Cardiac septum (tissue), 1 donor: Measurements from ENCODE around the gene GRAMD1B. TPM values are rescaled to one million over a fixed set of nuclear protein-coding genes. Genes with fewer than 3 reads are reported as not detected.
A peak's percentile ranks its signal among the peaks of the same experiment; 100 is the strongest.

Source experiments
- DNase-seq: peaks from one replicate; pipeline ENCODE4 v3.0.0-alpha.2; 2020; ENCODE audit warnings: low spot score
- intact Hi-C: fragments of 100-400 bp; cut with DNase I; formaldehyde crosslinking; loops from one replicate; pipeline ENCODE4 v1.14.0; 2022
- total RNA-seq: library from RNA; stranded (reverse); fragmentation: NEBNext Ultra II Directional; extraction: Animal tissue kit (Norgen Biotek cat#: 25700); gene quantifications from one replicate; pipeline ENCODE4 v1.2.1, GENCODE V29; 2021
- donor health status: DM: no; HTN: no; CAD: no.

The GRAMD1B gene
- total RNA-seq, 1 donor from 2014 or later, result 15.3 TPM

DNA sequence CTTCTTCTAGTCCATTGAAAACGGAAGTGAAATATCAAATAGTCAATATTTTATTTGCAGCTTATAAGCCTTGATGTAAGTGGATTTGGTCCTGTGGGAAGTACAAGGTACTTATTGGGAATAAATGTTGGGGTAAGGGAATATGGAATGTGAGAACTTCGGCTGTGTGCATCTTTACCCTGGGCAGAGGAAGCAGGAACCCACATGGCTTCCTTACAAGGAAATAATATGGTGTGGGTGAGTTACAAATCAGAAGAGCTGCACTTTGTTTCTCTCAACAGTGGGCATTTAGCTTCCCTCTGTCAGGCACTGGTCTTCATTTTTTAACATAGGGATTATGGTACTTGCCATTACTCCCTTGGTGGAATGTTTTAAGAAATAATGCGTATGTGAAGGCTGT is 146.4 kb downstream of the GRAMD1B start:
- DNase-seq, result no peak
- intact Hi-C loops, result loop anchor here (2.0 kb wide), 1 partner anchor 66 kb away; no protein-coding TSS in a partner anchor

DNA sequence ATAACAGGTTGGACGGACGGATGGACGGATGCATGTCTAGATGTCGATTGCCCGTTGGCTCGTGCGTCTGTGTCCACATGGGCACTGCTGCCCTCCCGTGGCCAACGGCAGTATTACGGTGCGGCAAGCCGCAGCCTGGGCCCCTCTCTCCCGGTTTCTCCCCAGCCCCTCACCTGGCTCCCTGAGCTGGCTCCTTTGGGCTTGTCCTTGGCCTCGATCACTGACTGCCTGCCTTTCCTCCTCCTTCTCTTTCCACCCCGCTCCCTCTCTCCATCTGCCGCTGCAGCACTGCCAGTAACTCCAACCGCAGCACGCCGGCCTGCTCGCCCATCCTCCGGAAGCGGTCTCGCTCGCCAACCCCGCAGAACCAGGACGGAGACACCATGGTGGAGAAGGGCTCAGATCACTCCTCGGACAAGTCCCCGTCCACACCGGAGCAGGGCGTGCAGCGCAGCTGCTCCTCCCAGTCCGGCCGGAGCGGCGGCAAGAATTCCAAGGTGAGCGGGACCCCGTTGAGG is 147.1 kb downstream of the GRAMD1B start:
- intact Hi-C loops, result loop anchor here (2.0 kb wide), 1 partner anchor 66 kb away; no protein-coding TSS in a partner anchor
- DNase-seq, result peak; percentile 88

DNA sequence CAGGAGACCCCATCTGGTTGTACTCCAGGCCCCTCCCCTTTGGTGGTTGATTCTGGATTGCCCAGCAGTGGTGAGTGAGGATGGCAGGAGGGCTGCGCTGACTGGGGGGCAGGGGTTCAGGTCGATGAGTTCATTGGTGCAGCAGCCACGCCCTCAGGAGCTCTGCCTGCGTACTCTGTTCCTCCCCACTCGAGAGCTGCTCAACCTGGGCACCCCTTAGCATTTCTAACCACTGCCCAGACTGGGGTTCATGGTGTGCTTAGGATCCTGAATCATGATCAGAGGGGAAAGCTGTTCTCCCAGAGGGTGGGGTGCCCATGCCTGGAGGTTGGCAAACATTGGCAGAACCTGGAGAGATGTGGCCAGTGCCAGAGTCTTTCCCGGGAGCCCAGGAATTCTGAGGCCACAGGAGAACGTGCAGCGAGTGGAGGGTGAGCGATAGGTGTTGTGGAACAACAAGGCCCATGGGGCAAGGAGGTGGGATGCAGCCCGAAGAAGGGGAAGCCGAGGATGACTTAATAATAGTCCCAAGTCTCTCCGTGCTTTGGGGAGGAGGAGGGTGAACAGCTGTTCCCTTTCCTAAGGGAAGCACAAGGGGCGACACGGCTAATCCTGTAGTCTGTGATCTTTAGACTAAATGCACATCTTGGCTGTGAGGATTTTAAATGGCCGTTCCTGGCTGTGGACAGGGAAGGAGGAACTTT is 148.9 kb downstream of the GRAMD1B start:
- intact Hi-C loops, result no loop called here
- peak; percentile 55 for DNase-seq

DNA sequence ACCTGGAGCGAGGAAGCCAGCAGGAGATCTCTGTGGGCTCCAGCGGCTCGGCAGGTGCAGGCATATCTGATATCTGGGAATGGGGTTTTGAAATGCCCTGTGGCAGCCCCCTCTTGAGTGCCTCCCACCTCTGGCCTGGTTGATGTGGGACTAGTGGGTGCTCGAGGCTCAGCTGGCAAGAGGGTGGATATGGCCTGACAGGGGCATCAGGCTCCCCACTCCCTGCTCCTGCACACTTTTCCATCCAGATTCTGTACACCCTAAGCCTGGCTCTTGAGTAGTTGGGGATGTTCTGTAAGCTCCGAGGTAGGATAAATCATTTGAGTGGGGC is 149.4 kb downstream of the GRAMD1B start:
- intact Hi-C loops, result no loop called here

DNA sequence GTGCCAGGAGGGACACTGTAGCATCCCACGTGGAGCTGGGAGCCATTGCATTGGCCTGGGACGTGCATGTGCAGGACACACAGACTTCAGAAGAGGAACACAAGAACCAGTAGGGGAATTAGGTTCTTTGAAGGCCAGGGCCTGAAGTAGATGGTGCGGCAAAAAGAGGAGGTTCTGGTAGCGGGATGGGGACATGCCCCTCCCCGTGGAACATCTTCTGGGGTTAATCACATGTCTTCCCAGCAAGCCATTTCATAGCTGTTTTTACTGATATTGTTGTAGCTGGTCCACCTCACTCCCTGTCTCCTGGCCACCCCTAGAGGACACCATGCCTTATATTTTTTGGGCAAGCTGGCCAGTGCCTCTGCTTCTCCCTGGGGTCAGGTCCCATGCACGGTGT is 150.1 kb downstream of the GRAMD1B start:
- intact Hi-C loops, result loop anchor here (2.0 kb wide), 1 partner anchor 127 kb away; no protein-coding TSS in a partner anchor
- peak; percentile 58 for DNase-seq

More for the DNA sequence above, 149.4 kb downstream of the GRAMD1B start:
- peak; percentile 66 for DNase-seq

DNA sequence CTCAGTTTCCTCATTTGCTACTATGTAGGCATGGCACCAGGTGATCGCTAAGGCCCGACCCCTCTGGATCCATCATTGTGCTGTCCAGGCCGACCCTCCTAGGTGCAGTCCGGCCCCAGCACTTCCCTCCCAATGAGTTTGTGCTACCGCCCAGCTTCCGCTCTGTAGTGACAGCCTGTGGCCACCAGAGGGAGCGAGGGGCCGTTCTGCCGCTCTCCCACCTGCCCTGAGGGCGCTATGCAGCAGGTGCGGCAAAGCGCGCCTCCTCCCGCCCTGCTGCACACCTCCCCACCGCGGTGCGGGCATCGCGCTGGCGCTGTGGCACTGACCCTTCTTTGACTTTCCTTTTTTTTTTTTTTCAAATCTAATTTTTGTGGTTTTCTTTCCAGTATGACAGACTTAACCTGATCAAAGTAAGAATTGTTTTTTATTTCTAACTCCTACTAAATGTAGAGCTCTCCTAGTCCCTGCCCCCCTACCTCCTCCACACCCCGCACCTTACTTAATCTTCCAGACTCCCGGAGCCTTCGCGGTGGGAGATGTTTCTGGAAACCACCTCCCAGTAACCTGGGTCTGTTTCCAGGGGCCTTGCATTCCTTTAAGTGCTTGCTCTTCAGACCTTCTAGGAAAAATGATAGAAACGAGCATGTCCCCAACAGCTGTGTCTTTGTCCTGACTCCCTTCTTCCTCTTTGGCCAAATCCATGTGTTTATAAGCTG is 150.6 kb downstream of the GRAMD1B start:
- DNase-seq, result peak; percentile 90
- intact Hi-C loops, result loop anchor here (2.0 kb wide), 1 partner anchor 126 kb away; no protein-coding TSS in a partner anchor

DNA sequence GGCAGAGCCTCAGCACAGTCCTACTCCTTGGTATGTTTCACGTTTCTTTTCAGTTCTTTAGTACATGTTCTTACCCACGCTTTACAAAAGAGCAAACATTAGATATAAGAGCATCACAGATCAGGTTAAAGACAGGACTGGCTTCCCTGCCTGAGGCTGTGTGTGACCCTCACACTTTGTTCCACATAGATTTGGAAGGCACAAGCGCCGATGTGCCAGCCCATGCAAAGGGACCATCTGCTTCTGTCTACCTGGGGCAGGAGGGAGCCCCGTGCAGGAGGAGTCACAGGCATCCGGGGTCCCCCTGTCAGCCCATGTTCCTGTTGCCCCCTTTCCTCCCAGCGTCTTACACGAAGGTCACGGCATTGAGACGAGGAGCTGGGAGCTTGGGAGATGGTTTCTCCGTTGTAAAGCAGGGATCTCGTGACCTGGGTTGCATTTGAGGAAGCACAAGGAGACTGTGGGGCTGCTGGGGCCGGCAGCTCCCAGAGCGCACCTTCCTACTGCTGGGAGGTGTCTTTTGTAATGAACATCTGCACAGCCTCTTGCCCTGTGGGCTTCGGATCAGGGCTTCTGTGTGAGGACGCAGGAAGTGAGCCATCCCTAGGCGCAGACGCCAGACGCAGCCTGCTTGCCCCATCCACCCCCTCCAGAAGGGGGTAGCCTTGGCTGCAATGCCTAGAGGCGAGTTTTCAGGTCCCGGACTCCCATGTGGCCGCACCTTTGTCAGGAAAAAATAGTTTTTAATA is 151.8 kb downstream of the GRAMD1B start:
- intact Hi-C loops, result loop anchor here (2.0 kb wide), 1 partner anchor 125 kb away; no protein-coding TSS in a partner anchor
- peak; percentile 51 for DNase-seq

DNA sequence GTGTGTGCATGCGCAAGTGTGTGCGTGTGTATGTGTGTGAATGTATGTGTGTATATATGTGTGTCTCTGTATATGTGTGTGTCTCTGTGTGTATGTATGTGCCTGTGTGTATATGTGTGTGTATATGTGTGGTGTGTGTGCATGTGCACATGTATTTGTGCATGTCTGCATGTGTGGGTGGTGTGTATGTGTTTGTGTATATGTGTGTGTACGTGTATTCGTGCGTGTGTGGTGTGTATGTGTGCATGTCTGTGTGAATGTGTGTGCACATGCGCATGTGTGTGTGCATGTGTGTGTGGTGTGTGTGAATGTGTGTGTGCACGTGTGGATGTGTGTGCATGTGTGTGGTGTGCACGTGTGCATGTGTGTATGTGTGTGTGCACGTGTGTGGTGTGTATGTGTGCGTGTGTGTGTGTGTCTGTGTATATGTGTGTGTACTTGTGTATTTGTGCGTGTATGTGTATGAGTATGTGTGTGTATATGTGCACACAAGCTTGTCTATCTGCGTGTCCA is 153.0 kb downstream of the GRAMD1B start:
- intact Hi-C loops, result no loop called here

DNA sequence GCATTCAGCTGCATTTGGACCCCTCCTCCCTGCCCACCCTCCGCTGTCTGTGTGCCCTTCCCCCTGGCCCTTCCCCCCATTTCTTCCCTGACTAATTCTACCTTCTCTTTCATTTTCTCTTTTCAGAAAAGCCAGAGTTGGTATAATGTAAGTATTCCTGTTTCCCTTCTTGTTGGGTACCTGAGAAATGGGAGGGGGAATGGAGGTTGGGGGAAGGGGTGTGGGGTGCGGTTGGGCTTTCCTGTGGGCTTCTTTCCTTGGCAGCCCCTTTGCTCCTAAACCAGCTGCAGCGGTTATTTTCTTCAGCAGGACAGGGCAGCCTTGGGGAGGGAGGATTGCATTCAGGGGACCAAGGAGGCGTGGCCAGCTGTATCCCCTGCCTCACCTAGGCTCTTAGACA is 154.1 kb downstream of the GRAMD1B start:
- DNase-seq, result no peak
- intact Hi-C loops, result no loop called here

More for the DNA sequence above, 153.0 kb downstream of the GRAMD1B start:
- no peak for DNase-seq

DNA sequence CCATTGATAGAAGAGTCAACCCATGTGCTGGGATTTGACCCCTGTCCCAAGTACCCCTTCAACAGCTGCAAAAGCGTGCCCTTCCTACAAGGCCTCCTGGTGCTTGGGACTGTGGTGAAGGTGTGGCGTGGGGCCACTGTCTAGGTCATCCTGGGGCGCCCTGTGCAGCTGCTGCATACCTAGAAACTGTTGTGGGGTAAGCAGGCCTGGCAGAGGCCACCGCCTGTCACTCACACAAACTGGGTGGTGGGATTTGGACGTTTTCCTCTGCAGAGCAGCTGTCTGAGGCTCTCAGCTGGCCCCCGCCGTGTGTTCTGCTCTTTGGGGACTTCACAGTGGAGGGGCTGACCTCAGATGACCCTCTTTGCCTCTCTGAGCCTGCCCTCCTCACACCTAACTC is 154.7 kb downstream of the GRAMD1B start:
- intact Hi-C loops, result no loop called here
- DNase-seq, result peak; percentile 70

DNA sequence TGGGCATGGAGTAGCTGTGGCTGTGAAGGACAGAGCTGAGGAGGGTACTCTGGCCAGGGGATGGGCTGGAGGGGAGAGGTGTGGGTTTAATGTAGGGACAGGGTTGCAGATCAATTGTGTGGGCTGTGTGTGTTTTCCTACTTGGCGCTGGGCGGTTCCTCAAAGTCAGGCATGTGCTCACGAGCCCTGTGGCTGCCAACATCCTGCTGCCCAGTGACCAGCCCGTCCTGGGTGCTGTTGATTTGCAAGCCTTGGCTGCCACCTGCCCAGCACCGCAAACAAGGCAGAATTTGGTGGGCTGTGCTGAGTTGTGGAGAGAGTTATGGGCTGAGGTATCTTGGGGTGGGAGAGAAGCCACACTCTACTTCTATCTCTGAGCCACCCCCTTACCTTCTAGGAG is 155.1 kb downstream of the GRAMD1B start:
- intact Hi-C loops, result no loop called here
- DNase-seq, result peak; percentile 66

DNA sequence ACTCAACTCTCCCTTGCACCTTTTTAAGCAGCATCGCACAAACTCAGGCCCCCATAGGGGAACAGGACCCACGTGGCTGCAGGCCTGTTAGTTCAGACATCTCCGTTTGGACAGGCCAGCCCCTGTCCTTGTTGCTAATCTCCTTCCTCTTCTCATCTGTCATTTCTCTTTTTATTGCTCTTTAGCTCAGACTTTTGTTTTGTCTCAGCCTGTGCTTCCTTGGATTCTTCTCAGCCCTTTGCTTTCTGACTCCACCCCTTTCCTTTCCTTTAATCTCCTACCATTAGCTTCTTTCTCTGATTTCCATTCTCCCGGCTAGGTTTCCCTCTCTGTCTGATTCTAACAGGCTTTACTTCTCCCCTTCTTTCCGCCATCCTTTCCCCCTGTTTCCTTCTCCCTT is 155.6 kb downstream of the GRAMD1B start:
- intact Hi-C loops, result no loop called here
- DNase-seq, result peak; percentile 50

DNA sequence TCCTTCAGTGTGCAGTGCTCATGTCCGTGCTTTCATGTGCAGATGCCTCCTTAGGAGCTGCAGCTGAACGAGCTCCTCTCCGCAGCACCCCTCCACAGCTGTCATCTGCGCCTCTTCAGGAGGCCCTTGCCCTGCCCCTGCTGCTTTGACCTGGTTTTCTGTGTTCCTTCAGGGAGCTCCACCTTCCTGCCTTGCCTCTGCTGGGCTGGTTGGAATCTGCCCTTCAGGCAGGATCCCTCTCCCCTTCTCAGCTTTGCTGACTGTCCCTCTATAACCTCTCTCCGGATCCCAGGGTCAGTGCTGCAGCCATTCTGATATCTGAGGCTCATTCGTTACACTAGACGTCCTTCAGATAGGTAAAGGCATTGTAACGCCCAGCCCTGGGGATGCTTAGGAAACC is 156.5 kb downstream of the GRAMD1B start:
- peak; percentile 38 for DNase-seq
- intact Hi-C loops, result no loop called here

DNA sequence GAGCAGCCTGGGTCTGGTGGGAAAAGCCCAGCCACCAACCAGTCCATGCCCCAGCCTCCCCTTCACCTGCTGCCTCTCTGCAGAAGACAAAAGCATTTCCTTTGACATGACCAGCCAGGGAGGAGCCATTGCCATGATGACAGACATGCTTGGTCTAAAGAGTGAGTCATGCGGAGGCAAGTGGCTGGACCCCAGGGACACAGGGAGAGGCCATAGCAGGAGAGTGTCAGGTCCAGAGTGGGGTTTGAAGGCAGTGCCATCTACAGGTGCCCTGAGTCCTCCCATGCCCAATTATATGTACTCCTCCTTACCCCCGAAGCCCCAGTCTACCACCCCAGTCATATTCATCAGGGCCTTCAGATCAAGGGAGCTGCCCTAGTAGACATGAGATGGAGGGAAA is 157.0 kb downstream of the GRAMD1B start:
- intact Hi-C loops, result no loop called here
- DNase-seq, result no peak

DNA sequence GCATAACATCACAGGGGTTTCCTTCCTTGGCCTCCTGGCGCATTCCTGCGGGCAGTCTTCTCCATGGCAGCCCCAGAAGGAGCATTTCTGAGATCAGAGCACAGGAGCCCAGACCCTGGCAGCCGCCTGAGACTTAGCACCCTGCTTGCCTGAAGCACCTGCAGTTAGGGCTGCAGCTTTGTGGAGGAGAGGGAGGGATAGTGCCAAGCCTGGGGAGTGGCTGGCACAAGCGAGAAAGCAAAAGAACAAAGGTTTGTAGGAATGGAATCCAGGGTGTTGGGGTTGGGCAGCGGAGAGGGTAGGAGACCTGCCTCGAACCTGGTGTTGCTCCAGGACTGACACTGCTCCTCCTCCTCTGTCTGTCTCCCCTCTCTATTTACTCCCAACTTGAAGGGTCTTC is 157.5 kb downstream of the GRAMD1B start:
- DNase-seq, result peak; percentile 22
- intact Hi-C loops, result no loop called here

DNA sequence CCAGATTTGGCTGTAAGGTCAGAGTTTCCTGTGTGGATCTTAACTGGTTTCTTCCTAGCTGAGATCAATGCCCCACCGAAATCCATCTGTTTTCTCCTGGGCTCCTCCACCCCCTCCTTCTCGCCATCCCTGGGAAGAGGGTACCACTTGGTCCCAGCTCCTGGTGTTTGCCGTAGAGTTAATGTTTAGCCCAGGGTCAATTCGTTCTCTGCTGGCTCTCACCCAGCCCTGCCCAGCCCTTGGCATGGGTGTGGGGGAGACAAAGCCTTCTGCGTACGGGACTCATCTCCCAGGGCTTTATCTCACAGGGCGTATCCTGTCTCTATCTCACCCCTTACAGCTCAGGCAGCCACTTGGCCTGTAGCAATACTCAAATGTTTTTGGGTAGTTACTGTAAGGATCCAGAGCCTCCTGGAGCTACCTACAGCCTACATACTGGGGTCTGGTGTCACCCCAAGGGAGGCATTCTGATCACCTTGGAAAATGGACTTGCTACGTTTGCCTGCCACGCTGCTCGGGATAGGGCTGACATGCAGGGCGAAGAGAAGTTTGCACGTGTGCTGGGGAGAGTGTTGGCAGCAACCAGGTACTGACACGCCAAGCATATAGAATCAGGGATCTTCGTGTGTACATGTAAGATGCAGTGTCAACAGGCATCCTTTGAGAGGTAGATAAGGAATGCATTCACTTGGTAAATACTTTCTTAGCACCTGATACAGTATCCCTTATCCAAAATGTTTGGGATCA is 158.2 kb downstream of the GRAMD1B start:
- DNase-seq, result no peak
- intact Hi-C loops, result no loop called here

DNA sequence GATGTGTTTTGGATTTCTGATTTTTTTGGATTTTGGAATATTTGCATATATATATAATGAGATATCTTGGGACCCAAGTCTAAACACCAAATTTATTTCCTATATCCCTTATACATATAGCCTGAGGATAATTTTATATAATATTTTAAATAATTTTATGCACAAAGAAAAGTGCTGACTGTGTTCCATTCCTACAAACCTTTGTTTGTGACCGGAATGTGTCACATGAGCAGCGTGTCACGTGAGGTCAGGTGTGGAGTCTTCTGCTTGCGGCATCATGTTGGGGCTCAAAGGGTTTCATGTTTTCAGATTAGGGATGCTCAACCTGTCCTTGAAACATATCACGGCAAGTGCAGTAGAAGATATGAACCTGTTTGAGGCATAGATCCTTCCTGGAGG is 158.8 kb downstream of the GRAMD1B start:
- DNase-seq, result no peak
- intact Hi-C loops, result no loop called here

DNA sequence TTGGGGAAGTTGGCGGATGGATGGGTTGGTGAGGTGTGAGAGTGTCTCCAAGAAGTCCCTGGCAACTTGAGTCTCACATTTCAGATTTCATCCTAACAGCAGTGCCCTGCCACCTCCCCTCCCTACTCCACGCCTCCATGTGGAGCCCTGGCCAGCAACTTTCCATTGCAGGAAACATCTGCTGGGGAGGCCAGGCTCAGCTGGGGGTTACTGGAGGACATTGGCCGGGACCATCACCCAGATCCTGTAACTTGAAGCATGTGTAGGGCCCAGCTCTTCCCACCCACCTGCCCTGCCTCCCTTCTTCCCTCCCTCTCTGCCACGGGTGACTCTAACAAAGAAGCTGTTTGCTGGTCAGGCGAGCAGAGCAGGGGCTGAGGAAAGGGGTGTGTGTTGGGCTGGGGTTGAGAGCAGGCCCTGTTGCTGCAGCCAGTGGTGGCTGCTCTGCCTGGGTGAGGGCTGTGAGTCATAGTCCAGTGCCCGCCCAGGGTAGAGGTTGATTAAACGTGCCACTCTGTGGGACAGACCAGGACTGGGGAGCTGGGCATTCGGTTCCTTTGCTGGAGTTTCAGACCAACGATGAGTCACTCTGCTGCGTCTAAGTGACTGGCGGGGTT is 160.3 kb downstream of the GRAMD1B start:
- no peak for DNase-seq
- intact Hi-C loops, result no loop called here

DNA sequence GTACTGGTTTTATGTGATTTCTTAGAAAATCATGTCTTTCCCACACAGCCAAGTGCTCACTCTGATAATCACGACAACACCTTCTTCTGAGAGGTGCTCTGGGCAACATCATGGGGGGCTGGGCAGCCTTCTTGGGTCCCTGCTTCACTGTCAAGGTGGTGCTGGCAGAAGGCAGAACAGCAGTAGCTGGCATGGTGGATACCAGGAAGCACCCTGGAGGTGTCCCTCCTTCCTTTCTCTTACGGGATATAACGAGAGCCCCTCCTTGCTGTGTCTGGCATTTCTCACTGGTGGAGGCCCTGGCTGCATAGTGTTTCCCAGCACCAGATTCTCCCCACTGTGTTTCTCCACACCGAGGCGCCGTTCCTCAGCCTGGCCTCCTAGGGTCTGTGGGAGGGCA is 163.5 kb downstream of the GRAMD1B start:
- DNase-seq, result no peak
- intact Hi-C loops, result no loop called here
